Brain microvascular endothelial cell (primary cell): ENCODE measurements around the gene PROX1.

Experiments used
- DNase-seq: peaks from one replicate; pipeline ENCODE4 v3.0.0-alpha.2; 2020
- H3K27ac ChIP-seq: fragments of 250-450 bp; sonication (Bioruptor Pico); 2 replicates; pipeline ENCODE4 v1.5.1; 2020; ENCODE audit warnings: mild to moderate bottlenecking, moderate library complexity
- H3K27me3 ChIP-seq: fragments of 250-450 bp; sonication (Bioruptor Pico); replicated peaks from 2 replicates; pipeline ENCODE4 v1.5.1; 2020; ENCODE audit warnings: mild to moderate bottlenecking
- H3K36me3 ChIP-seq: fragments of 250-450 bp; sonication (Bioruptor Pico); replicated peaks from 2 replicates; pipeline ENCODE4 v1.5.1; 2020; ENCODE audit warnings: mild to moderate bottlenecking
- H3K4me3 ChIP-seq: 2 replicates; pipeline ENCODE4 v1.5.1; 2011; ENCODE audit warnings: low read depth, mild to moderate bottlenecking, control low read depth, low read length, moderate library complexity
- in situ Hi-C: cut with HindIII; loops from 2 replicates; pipeline ENCODE4 v1.10.0; 2017; ENCODE audit warnings: low sequenced_read_pairs, low pct_ligation_motif_present
- TF ChIP-seq, protein P1 (sequence below): IDR thresholded peaks from 2 replicates; pipeline ENCODE4 v1.5.1; 2011; ENCODE audit warnings: low read depth, mild to moderate bottlenecking, moderate library complexity, low read length, control low read depth, inconsistent platforms; ENCODE audit errors: missing control alignments

The PROX1 gene

DNA sequence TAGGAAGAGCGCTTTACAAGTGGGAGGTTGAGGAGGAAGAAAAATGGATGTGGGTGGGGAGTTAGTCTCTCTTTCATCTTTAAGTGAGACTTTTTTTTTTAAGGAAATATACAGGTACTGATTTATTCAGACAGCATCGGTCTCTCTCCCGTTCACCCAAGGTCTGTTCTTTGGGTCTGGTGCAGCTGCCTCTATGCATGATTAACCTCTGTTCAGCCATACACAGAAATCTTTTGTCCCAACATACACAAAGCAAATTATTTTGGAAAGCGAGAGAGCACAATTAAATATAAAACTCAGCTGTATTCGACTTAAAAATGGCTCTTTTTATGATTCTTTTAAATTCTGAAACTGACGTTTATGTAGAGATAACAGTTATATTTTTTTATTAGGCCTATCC lies 11.0 kb downstream of the PROX1 start:
- H3K36me3 ChIP-seq: no peaks in the 10 kb centered on the region
- no peak overlapping the region for H3K27ac ChIP-seq
- in situ Hi-C loops: no loop called here
- DNase-seq: no peak
- no peaks in the 10 kb centered on the region for H3K27me3 ChIP-seq
- no peak overlapping the region for H3K4me3 ChIP-seq
- TF ChIP-seq, protein P1, sequence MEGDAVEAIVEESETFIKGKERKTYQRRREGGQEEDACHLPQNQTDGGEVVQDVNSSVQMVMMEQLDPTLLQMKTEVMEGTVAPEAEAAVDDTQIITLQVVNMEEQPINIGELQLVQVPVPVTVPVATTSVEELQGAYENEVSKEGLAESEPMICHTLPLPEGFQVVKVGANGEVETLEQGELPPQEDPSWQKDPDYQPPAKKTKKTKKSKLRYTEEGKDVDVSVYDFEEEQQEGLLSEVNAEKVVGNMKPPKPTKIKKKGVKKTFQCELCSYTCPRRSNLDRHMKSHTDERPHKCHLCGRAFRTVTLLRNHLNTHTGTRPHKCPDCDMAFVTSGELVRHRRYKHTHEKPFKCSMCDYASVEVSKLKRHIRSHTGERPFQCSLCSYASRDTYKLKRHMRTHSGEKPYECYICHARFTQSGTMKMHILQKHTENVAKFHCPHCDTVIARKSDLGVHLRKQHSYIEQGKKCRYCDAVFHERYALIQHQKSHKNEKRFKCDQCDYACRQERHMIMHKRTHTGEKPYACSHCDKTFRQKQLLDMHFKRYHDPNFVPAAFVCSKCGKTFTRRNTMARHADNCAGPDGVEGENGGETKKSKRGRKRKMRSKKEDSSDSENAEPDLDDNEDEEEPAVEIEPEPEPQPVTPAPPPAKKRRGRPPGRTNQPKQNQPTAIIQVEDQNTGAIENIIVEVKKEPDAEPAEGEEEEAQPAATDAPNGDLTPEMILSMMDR: no peak

DNA sequence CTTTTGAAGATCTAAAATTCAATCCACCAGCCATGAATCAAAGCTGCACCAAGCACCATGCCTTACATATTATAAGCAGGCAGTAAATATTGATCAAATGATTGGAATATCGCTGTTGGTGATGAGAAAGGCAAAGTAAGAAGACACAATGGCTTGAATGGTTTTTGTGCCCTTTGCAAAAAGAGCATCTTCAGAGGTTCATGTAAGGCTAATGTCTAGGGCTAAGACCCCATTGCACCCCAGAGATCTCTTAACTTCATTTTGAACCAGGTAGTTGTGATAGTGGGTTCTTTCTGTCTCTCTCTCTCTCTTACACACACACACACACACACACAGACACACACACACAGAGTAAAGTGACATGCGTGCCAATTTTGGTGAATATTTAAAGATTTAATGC lies 12.0 kb downstream of the PROX1 start:
- Histone ChIP-seq H3K36me3 (no peaks in the 10 kb centered on the region), H3K27me3 (no peaks in the 10 kb centered on the region), H3K27ac (no peak overlapping the region), H3K4me3 (no peak overlapping the region)
- TF ChIP-seq, protein P1: no peak
- in situ Hi-C loops: no loop called here
- DNase-seq: no peak

DNA sequence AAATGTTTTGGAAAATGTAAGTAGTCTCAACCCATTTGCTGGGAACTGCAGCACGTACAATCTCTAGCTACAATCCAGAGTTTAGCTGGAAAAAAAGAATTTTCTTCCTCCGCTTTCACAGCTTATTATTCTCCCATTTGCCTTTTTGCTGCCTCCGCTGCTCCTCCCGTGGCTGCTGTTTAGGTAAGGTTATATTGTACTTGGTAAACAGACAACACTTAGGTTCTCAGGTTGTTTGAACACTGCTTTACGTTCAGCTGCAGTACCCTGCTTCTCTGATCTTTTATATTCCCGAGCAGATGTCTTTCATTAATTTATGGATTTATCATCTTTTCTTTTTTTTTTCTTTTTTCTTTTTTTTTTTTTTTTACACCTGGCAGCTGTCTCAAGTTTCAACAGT lies 14.3 kb downstream of the PROX1 start:
- DNase-seq: no peak
- TF ChIP-seq, protein P1: no peak
- no peak overlapping the region for H3K27ac ChIP-seq
- H3K4me3 ChIP-seq: no peak overlapping the region
- no peaks in the 10 kb centered on the region for H3K36me3 ChIP-seq
- no peaks in the 10 kb centered on the region for H3K27me3 ChIP-seq
- in situ Hi-C loops: no loop called here

DNA sequence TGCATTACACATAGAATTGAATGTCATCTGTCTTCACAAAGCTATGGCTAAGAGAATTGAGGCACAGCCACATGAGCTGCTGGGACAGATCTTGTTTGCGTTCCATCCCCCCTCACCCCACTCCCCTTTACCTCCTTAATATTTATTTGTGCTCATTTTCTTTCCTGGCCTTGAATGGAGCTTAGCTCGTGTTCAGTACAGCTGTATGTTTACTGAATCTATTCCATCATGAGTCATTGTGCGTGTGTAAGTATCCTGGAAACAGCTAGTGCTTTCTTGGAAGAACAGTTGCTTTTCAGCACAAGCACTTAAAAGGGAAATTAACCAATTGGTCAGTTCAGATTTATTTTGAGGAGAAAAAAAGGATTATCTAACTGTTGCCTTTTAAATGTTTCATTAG lies 14.7 kb downstream of the PROX1 start:
- Histone ChIP-seq H3K27me3 (no peaks in the 10 kb centered on the region), H3K4me3 (no peak overlapping the region), H3K27ac (no peak overlapping the region), H3K36me3 (no peaks in the 10 kb centered on the region)
- TF ChIP-seq, protein P1: no peak
- DNase-seq: no peak
- in situ Hi-C loops: no loop called here

DNA sequence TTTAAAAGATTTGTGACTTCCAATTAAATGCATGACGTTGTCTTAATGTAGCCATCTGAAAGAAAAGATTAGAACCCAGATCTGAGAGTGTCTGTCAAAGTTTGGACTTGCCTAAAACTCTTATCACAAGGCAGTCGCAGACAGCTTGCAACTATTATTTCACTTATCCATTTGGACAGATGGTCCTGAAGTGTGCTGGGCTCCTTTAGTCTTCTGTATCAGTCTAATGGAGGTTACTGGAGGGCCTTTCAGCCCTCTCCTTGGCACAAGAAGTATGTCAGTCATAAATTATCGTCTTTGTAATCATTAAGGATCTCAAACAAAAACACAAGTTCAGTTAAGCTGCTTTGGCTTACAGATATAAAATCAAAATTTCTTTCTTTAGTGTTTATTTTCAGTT lies 15.5 kb downstream of the PROX1 start:
- TF ChIP-seq, protein P1: no peak
- Histone ChIP-seq H3K4me3 (no peak overlapping the region), H3K27me3 (no peaks in the 10 kb centered on the region), H3K27ac (no peak overlapping the region), H3K36me3 (no peaks in the 10 kb centered on the region)
- in situ Hi-C loops: no loop called here
- no peak for DNase-seq

DNA sequence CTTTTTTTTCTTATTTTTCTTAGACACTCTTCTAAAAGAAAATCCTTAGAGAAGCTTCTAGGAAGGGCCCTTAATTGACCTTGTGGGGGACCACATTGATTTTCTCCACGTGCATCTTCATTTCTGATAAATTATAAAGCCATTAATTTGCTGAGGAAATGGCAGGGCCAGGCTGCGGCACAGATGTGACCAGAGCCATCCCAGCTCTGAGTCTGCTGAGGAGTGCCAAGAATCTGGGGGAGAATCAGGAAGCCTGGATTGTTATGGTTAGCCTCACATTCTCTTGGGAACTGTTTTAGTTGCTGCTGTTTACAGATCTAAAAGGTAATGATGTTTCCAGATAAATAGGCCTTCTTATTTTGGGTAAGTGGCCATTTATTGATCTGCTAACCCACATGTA lies 16.2 kb downstream of the PROX1 start:
- in situ Hi-C loops: no loop called here
- no peak for DNase-seq
- H3K27ac ChIP-seq: no peak overlapping the region
- H3K27me3 ChIP-seq: no peaks in the 10 kb centered on the region
- TF ChIP-seq, protein P1: no peak
- H3K4me3 ChIP-seq: no peak overlapping the region
- no peaks in the 10 kb centered on the region for H3K36me3 ChIP-seq
